ENCODE results near the gene SEMA5A.

The SEMA5A gene

GRCh38 chr5:9467199-9468059, 78.4 kb downstream of the SEMA5A start:
- Histone ChIP-seq H3K9ac (ENCODE audit: low read depth, low read length) (no peak overlapping the region), H3K9me3 (ENCODE audit: insufficient read depth, low read depth, low read length) (no peaks in the 10 kb centered on the region), H3K27me3 (ENCODE audit: insufficient read depth, low read length) (no peaks in the 10 kb centered on the region), H3K36me3 (ENCODE audit: insufficient read depth, low read depth, low read length) (no peaks in the 10 kb centered on the region), H3K27ac (ENCODE audit: low read length) (no peak overlapping the region), H3K4me3 (ENCODE audit: low read length) (no peak overlapping the region), H3K4me1 (ENCODE audit: insufficient read depth, low read length) (no peaks in the 10 kb centered on the region)

GRCh38 chr5:9466697-9467096, 79.2 kb downstream of the SEMA5A start:
- H3K9me3 ChIP-seq (ENCODE audit: insufficient read depth, low read depth, low read length), result no peaks in the 10 kb centered on the region
- H3K9ac ChIP-seq (ENCODE audit: low read depth, low read length), result no peak overlapping the region
- no peak overlapping the region for H3K27ac ChIP-seq (ENCODE audit: low read length)
- H3K4me3 ChIP-seq (ENCODE audit: low read length), result no peak overlapping the region
- H3K27me3 ChIP-seq (ENCODE audit: insufficient read depth, low read length), result no peaks in the 10 kb centered on the region
- H3K36me3 ChIP-seq (ENCODE audit: insufficient read depth, low read depth, low read length), result no peaks in the 10 kb centered on the region
- no peaks in the 10 kb centered on the region for H3K4me1 ChIP-seq (ENCODE audit: insufficient read depth, low read length)

GRCh38 chr5:9464478-9464877, 81.4 kb downstream of the SEMA5A start:
- Histone ChIP-seq H3K9ac (ENCODE audit: low read depth, low read length) (no peak overlapping the region), H3K27me3 (ENCODE audit: insufficient read depth, low read length) (no peaks in the 10 kb centered on the region), H3K27ac (ENCODE audit: low read length) (no peak overlapping the region), H3K36me3 (ENCODE audit: insufficient read depth, low read depth, low read length) (no peaks in the 10 kb centered on the region), H3K9me3 (ENCODE audit: insufficient read depth, low read depth, low read length) (no peaks in the 10 kb centered on the region), H3K4me1 (ENCODE audit: insufficient read depth, low read length) (no peaks in the 10 kb centered on the region), H3K4me3 (ENCODE audit: low read length) (no peak overlapping the region)

- Histone ChIP-seq H3K27ac (ENCODE audit: low read length) (no peak overlapping the region), H3K9ac (ENCODE audit: low read depth, low read length) (no peak overlapping the region), H3K36me3 (ENCODE audit: insufficient read depth, low read depth, low read length) (no peaks in the 10 kb centered on the region)
Observed at GRCh38 chr5:9462109-9462508, 83.8 kb downstream of the SEMA5A start.

GRCh38 chr5:9460885-9461645, 84.8 kb downstream of the SEMA5A start:
- no peak overlapping the region for H3K27ac ChIP-seq (ENCODE audit: low read length)
- no peaks in the 10 kb centered on the region for H3K36me3 ChIP-seq (ENCODE audit: insufficient read depth, low read depth, low read length)
- H3K4me3 ChIP-seq (ENCODE audit: low read length), result no peak overlapping the region
- H3K9me3 ChIP-seq (ENCODE audit: insufficient read depth, low read depth, low read length), result no peaks in the 10 kb centered on the region
- H3K27me3 ChIP-seq (ENCODE audit: insufficient read depth, low read length), result no peaks in the 10 kb centered on the region
- no peak overlapping the region for H3K9ac ChIP-seq (ENCODE audit: low read depth, low read length)
- H3K4me1 ChIP-seq (ENCODE audit: insufficient read depth, low read length), result peaks cover 15% of the 10 kb centered on the region

More at GRCh38 chr5:9462109-9462508, 83.8 kb downstream of the SEMA5A start:
- Histone ChIP-seq H3K4me3 (ENCODE audit: low read length) (no peak overlapping the region), H3K9me3 (ENCODE audit: insufficient read depth, low read depth, low read length) (no peaks in the 10 kb centered on the region), H3K4me1 (ENCODE audit: insufficient read depth, low read length) (peaks cover 5% of the 10 kb centered on the region), H3K27me3 (ENCODE audit: insufficient read depth, low read length) (no peaks in the 10 kb centered on the region)

- Histone ChIP-seq H3K36me3 (ENCODE audit: insufficient read depth, low read depth, low read length) (no peaks in the 10 kb centered on the region), H3K9me3 (ENCODE audit: insufficient read depth, low read depth, low read length) (no peaks in the 10 kb centered on the region), H3K27ac (ENCODE audit: low read length) (peak overlapping the region; percentile 31), H3K27me3 (ENCODE audit: insufficient read depth, low read length) (no peaks in the 10 kb centered on the region), H3K9ac (ENCODE audit: low read depth, low read length) (peak overlapping the region; percentile 61; the same call in 1 of the 2 replicates), H3K4me3 (ENCODE audit: low read length) (peak overlapping the region; percentile 10; the same call in 1 of the 2 replicates), H3K4me1 (ENCODE audit: insufficient read depth, low read length) (peaks cover 22% of the 10 kb centered on the region)
Observed at GRCh38 chr5:9456435-9457042, 89.3 kb downstream of the SEMA5A start.

GRCh38 chr5:9455826-9456434, 89.9 kb downstream of the SEMA5A start:
- Histone ChIP-seq H3K4me1 (ENCODE audit: insufficient read depth, low read length) (peaks cover 22% of the 10 kb centered on the region), H3K4me3 (ENCODE audit: low read length) (peak overlapping the region; percentile 19; the same call in 1 of the 2 replicates), H3K27me3 (ENCODE audit: insufficient read depth, low read length) (no peaks in the 10 kb centered on the region), H3K9me3 (ENCODE audit: insufficient read depth, low read depth, low read length) (no peaks in the 10 kb centered on the region), H3K27ac (ENCODE audit: low read length) (peak overlapping the region; percentile 31), H3K9ac (ENCODE audit: low read depth, low read length) (peak overlapping the region; percentile 61; the same call in 1 of the 2 replicates), H3K36me3 (ENCODE audit: insufficient read depth, low read depth, low read length) (no peaks in the 10 kb centered on the region)

GRCh38 chr5:9454491-9454890, 91.4 kb downstream of the SEMA5A start:
- Histone ChIP-seq H3K27me3 (ENCODE audit: insufficient read depth, low read length) (no peaks in the 10 kb centered on the region), H3K9me3 (ENCODE audit: insufficient read depth, low read depth, low read length) (no peaks in the 10 kb centered on the region), H3K36me3 (ENCODE audit: insufficient read depth, low read depth, low read length) (no peaks in the 10 kb centered on the region), H3K9ac (ENCODE audit: low read depth, low read length) (no peak overlapping the region), H3K27ac (ENCODE audit: low read length) (no peak overlapping the region), H3K4me3 (ENCODE audit: low read length) (no peak overlapping the region), H3K4me1 (ENCODE audit: insufficient read depth, low read length) (peaks cover 22% of the 10 kb centered on the region)

GRCh38 chr5:9454012-9454481, 91.8 kb downstream of the SEMA5A start:
- no peak overlapping the region for H3K27ac ChIP-seq (ENCODE audit: low read length)
- no peaks in the 10 kb centered on the region for H3K36me3 ChIP-seq (ENCODE audit: insufficient read depth, low read depth, low read length)
- no peak overlapping the region for H3K9ac ChIP-seq (ENCODE audit: low read depth, low read length)
- no peak overlapping the region for H3K4me3 ChIP-seq (ENCODE audit: low read length)
- H3K9me3 ChIP-seq (ENCODE audit: insufficient read depth, low read depth, low read length), result no peaks in the 10 kb centered on the region
- H3K27me3 ChIP-seq (ENCODE audit: insufficient read depth, low read length), result no peaks in the 10 kb centered on the region
- peaks cover 22% of the 10 kb centered on the region for H3K4me1 ChIP-seq (ENCODE audit: insufficient read depth, low read length)

- Histone ChIP-seq H3K36me3 (ENCODE audit: insufficient read depth, low read depth, low read length) (no peaks in the 10 kb centered on the region), H3K4me1 (ENCODE audit: insufficient read depth, low read length) (peaks cover 22% of the 10 kb centered on the region), H3K9ac (ENCODE audit: low read depth, low read length) (no peak overlapping the region), H3K27ac (ENCODE audit: low read length) (no peak overlapping the region), H3K9me3 (ENCODE audit: insufficient read depth, low read depth, low read length) (no peaks in the 10 kb centered on the region), H3K4me3 (ENCODE audit: low read length) (no peak overlapping the region), H3K27me3 (ENCODE audit: insufficient read depth, low read length) (no peaks in the 10 kb centered on the region)
Observed at GRCh38 chr5:9453480-9454011, 92.3 kb downstream of the SEMA5A start.

GRCh38 chr5:9452181-9452580, 93.7 kb downstream of the SEMA5A start:
- no peak overlapping the region for H3K27ac ChIP-seq (ENCODE audit: low read length)
- H3K4me3 ChIP-seq (ENCODE audit: low read length), result no peak overlapping the region
- peaks cover 18% of the 10 kb centered on the region for H3K4me1 ChIP-seq (ENCODE audit: insufficient read depth, low read length)
- no peak overlapping the region for H3K9ac ChIP-seq (ENCODE audit: low read depth, low read length)
- H3K9me3 ChIP-seq (ENCODE audit: insufficient read depth, low read depth, low read length), result no peaks in the 10 kb centered on the region
- H3K36me3 ChIP-seq (ENCODE audit: insufficient read depth, low read depth, low read length), result no peaks in the 10 kb centered on the region
- no peaks in the 10 kb centered on the region for H3K27me3 ChIP-seq (ENCODE audit: insufficient read depth, low read length)
